ENCODE measurements around the gene MYLK. TPM values are rescaled to one million over a fixed set of nuclear protein-coding genes. Genes with fewer than 3 reads are reported as not detected.

Gene MYLK
- total and polyA plus RNA-seq, 10 of the 15 experiments (the other 5 are each of a cell fraction or from before 2014, with no cell fraction given) = 0.04 to 1.6 (median 0.42) TPM; not detected in 1

DNA sequence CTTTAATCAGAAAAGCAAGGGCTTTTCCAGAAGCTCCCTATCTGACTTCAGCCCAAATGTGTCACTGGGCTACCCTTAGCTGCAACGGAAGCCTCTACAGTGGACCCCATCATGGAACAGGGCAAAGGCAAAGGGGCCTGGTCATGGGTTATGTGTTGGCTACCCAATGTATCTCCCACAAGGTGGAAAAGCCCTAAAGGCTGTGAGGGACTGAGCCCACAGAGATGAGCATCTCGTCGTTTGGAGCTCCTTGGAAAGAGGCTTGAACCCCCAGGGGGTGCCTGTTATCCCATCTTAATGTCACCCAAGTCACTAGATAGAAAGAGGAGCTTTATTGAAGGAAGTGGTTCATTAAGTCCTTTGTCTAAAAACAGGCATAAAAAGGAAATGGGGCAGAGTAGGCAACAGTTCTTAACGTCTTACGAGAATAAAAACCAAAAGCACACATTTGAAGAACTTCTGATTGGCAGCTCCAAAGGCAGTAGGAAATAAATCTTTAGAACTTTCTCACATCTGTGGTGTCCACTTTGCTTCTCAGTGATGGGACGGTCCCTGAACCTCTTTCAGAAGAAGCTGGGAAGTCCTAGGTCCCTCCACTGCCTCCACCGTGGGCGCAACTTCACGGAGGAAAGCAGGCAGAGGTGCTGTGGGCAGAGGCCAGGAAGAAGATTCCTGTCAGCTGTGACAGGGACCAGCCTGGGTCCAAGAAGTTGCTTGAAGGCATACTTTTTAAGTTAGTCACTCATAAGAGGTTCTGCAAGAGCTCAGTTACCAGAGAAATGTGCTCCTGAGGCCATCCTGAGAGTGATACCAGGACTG, 93.7 kb downstream of the MYLK start:
- WGBS (ENCODE audit: insufficient coverage, insufficient replicate concordance, low lambda C conversion rate, missing lambda C conversion rate) = 40% methylated on average over 9 of the region's 9 CpGs
- Histone ChIP-seq H3K4me1 (ENCODE audit: control insufficient read depth, insufficient read depth, low read length) (no peaks in the 10 kb centered on the region), H3K79me2 (ENCODE audit: control insufficient read depth, insufficient read depth, low read length) (no peaks in the 10 kb centered on the region), H3K9ac (ENCODE audit: control insufficient read depth, insufficient read depth, low read length) (no peak overlapping the region), H3K4me3 (no peak overlapping the region), H3K9me3 (replicated peaks; ENCODE audit: control insufficient read depth, insufficient read depth, low read length) (no peaks in the 10 kb centered on the region), H3K4me2 (ENCODE audit: control insufficient read depth, insufficient read depth) (no peak overlapping the region), H2AFZ (ENCODE audit: control insufficient read depth, low read depth, low read length) (no peak overlapping the region), H3K36me3 (ENCODE audit: control insufficient read depth in 2 of 2, insufficient read depth in 2 of 2, low read length in 1 of 2) (no peaks in the 10 kb centered on the region), H3K27me3 (replicated peaks in 1 of 2; ENCODE audit: control insufficient read depth in 2 of 2, insufficient read depth in 2 of 2, low read length in 1 of 2) (0 out of 4 replicates have a peak, but pooled peaks cover 0 to 2% of the 10 kb centered on the region in 2 experiments), H4K20me1 (ENCODE audit: control insufficient read depth, insufficient read depth) (no peaks in the 10 kb centered on the region), H3K27ac (ENCODE audit: control insufficient read depth, insufficient read depth) (no peak overlapping the region)
- POLR2A ChIA-PET = no interaction called here
- DNase-seq (ENCODE audit: low read depth, low spot score) = no peak
- FAIRE-seq = no peak
- BruUV-seq (replicated peaks) = no TSS peak
- RAD21 ChIA-PET (ENCODE audit: unreplicated experiment) = no interaction called here
- intact Hi-C loops (cut with micrococcal nuclease; ENCODE audit: unreplicated experiment) (no loop called here), in situ Hi-C loops (cut with MboI) (no loop called here)
- SMC1A ChIA-PET (ENCODE audit: uncharacterized antibody, unreplicated experiment) = interaction anchor here (1.3 kb wide), 1 partner anchor 17 kb away, joined by 3 read pairs; no protein-coding TSS in a partner anchor
- CTCF ChIA-PET = interaction anchor here (0.6 kb wide), 1 partner anchor 193 kb away, joined by 3 read pairs; no protein-coding TSS in a partner anchor
- ATAC-seq = no peak
- TF ChIP-seq, protein P1, sequence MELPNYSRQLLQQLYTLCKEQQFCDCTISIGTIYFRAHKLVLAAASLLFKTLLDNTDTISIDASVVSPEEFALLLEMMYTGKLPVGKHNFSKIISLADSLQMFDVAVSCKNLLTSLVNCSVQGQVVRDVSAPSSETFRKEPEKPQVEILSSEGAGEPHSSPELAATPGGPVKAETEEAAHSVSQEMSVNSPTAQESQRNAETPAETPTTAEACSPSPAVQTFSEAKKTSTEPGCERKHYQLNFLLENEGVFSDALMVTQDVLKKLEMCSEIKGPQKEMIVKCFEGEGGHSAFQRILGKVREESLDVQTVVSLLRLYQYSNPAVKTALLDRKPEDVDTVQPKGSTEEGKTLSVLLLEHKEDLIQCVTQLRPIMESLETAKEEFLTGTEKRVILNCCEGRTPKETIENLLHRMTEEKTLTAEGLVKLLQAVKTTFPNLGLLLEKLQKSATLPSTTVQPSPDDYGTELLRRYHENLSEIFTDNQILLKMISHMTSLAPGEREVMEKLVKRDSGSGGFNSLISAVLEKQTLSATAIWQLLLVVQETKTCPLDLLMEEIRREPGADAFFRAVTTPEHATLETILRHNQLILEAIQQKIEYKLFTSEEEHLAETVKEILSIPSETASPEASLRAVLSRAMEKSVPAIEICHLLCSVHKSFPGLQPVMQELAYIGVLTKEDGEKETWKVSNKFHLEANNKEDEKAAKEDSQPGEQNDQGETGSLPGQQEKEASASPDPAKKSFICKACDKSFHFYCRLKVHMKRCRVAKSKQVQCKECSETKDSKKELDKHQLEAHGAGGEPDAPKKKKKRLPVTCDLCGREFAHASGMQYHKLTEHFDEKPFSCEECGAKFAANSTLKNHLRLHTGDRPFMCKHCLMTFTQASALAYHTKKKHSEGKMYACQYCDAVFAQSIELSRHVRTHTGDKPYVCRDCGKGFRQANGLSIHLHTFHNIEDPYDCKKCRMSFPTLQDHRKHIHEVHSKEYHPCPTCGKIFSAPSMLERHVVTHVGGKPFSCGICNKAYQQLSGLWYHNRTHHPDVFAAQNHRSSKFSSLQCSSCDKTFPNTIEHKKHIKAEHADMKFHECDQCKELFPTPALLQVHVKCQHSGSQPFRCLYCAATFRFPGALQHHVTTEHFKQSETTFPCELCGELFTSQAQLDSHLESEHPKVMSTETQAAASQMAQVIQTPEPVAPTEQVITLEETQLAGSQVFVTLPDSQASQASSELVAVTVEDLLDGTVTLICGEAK (IDR thresholded peaks at IDR 0.05; ENCODE audit: borderline replicate concordance) = no peak
- TF ChIP-seq, protein P2, sequence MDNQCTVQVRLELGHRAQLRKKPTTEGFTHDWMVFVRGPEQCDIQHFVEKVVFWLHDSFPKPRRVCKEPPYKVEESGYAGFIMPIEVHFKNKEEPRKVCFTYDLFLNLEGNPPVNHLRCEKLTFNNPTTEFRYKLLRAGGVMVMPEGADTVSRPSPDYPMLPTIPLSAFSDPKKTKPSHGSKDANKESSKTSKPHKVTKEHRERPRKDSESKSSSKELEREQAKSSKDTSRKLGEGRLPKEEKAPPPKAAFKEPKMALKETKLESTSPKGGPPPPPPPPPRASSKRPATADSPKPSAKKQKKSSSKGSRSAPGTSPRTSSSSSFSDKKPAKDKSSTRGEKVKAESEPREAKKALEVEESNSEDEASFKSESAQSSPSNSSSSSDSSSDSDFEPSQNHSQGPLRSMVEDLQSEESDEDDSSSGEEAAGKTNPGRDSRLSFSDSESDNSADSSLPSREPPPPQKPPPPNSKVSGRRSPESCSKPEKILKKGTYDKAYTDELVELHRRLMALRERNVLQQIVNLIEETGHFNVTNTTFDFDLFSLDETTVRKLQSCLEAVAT (IDR thresholded peaks at IDR 0.05) = no peak
- TF ChIP-seq, protein P3, sequence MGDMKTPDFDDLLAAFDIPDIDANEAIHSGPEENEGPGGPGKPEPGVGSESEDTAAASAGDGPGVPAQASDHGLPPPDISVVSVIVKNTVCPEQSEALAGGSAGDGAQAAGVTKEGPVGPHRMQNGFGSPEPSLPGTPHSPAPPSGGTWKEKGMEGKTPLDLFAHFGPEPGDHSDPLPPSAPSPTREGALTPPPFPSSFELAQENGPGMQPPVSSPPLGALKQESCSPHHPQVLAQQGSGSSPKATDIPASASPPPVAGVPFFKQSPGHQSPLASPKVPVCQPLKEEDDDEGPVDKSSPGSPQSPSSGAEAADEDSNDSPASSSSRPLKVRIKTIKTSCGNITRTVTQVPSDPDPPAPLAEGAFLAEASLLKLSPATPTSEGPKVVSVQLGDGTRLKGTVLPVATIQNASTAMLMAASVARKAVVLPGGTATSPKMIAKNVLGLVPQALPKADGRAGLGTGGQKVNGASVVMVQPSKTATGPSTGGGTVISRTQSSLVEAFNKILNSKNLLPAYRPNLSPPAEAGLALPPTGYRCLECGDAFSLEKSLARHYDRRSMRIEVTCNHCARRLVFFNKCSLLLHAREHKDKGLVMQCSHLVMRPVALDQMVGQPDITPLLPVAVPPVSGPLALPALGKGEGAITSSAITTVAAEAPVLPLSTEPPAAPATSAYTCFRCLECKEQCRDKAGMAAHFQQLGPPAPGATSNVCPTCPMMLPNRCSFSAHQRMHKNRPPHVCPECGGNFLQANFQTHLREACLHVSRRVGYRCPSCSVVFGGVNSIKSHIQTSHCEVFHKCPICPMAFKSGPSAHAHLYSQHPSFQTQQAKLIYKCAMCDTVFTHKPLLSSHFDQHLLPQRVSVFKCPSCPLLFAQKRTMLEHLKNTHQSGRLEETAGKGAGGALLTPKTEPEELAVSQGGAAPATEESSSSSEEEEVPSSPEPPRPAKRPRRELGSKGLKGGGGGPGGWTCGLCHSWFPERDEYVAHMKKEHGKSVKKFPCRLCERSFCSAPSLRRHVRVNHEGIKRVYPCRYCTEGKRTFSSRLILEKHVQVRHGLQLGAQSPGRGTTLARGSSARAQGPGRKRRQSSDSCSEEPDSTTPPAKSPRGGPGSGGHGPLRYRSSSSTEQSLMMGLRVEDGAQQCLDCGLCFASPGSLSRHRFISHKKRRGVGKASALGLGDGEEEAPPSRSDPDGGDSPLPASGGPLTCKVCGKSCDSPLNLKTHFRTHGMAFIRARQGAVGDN (IDR thresholded peaks at IDR 0.05) = no peak
- TF ChIP-seq MEF2A (IDR thresholded peaks at IDR 0.05; ENCODE audit: insufficient read depth, low read depth, low read length) (no peak), CEBPB (IDR thresholded peaks at IDR 0.05; ENCODE audit: borderline replicate concordance in 1 of 2, low read depth in 2 of 2, low read length in 2 of 2) (no peak), CHD2 (IDR thresholded peaks at IDR 0.05; ENCODE audit: borderline replicate concordance, low read depth, low read length) (no peak), KAT2A (conservative IDR thresholded peaks at IDR 0.05; ENCODE audit: control insufficient read depth, low read depth, low read length) (no peak), RBBP5 (conservative IDR thresholded peaks at IDR 0.05) (no peak), EGR1 (IDR thresholded peaks at IDR 0.05; ENCODE audit: borderline replicate concordance in 1 of 2, low read depth in 2 of 2, low read length in 2 of 2) (no peak), SMAD1 (IDR thresholded peaks at IDR 0.05; ENCODE audit: low read depth, partially characterized antibody) (no peak)
- TF ChIP-seq, protein P4, sequence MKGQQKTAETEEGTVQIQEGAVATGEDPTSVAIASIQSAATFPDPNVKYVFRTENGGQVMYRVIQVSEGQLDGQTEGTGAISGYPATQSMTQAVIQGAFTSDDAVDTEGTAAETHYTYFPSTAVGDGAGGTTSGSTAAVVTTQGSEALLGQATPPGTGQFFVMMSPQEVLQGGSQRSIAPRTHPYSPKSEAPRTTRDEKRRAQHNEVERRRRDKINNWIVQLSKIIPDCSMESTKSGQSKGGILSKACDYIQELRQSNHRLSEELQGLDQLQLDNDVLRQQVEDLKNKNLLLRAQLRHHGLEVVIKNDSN (IDR thresholded peaks at IDR 0.05; ENCODE audit: borderline replicate concordance, extremely low read length, insufficient read depth, low read depth, low read length) = no peak
